GM12891 (cell line): ENCODE results near the gene EPS8L1.

ENCODE experiments used
- PAX5 ChIP-seq: IDR thresholded peaks from 2 replicates; pipeline ENCODE4 v1.6.1; 2011; ENCODE audit warnings: low read length, moderate library complexity, mild to moderate bottlenecking; ENCODE audit not compliant: insufficient read depth, severe bottlenecking
- POLR2A ChIP-seq: IDR thresholded peaks from 2 replicates; pipeline ENCODE4 v1.6.1; 2011; ENCODE audit warnings: low read depth, low read length, control low read depth
- POLR2AphosphoS5 ChIP-seq: IDR thresholded peaks from 2 replicates; pipeline ENCODE4 v1.6.1; 2011; ENCODE audit warnings: low read depth, low read length, control low read depth
- SPI1 ChIP-seq: IDR thresholded peaks from 2 replicates; pipeline ENCODE4 v1.6.1; 2011; ENCODE audit warnings: low read depth, low read length, control low read depth
- TAF1 ChIP-seq: IDR thresholded peaks from 2 replicates; pipeline ENCODE4 v1.6.1; 2011; ENCODE audit warnings: low read depth, low read length, control low read depth

GRCh38 chr19:55112246-55112776, 36.6 kb downstream of the EPS8L1 start:
- TF ChIP-seq POLR2A (no peak), POLR2AphosphoS5 (no peak), PAX5 (no peak), SPI1 (no peak), TAF1 (no peak)
